GM19238 (cell line): ENCODE results near the gene PITPNC1.
"Not testable (repeated sequence)": the region's sequence is repeated elsewhere in the genome, so short reads cannot be mapped to it uniquely, and the experiment has no call there.

Source experiments
- DNase-seq: peaks from one replicate; pipeline ENCODE4 v3.0.0; 2011; ENCODE audit warnings: low spot score; ENCODE audit not compliant: insufficient read length

Gene PITPNC1

GRCh38 chr17:67575325-67575724 lies 198.2 kb downstream of the PITPNC1 start:
- no peak for DNase-seq

GRCh38 chr17:67576471-67577115 lies 199.5 kb downstream of the PITPNC1 start:
- DNase-seq = no peak

- no peak for DNase-seq
These were observed 200.5 kb downstream of the PITPNC1 start for GRCh38 chr17:67577429-67578141.

- DNase-seq = no peak
These were observed 201.0 kb downstream of the PITPNC1 start for GRCh38 chr17:67578142-67578457.

GRCh38 chr17:67578679-67579405 lies 201.8 kb downstream of the PITPNC1 start:
- DNase-seq = not testable (repeated sequence)

- no peak for DNase-seq
These were observed 205.6 kb downstream of the PITPNC1 start for GRCh38 chr17:67582673-67583081.

- DNase-seq = no peak
These were observed 208.1 kb downstream of the PITPNC1 start for GRCh38 chr17:67585077-67585602.

- DNase-seq = no peak
These were observed 211.2 kb downstream of the PITPNC1 start for GRCh38 chr17:67588326-67588725.

GRCh38 chr17:67594115-67594880 lies 217.2 kb downstream of the PITPNC1 start:
- DNase-seq = no peak

GRCh38 chr17:67600408-67600807 lies 223.3 kb downstream of the PITPNC1 start:
- DNase-seq = no peak

GRCh38 chr17:67601897-67602296 lies 224.8 kb downstream of the PITPNC1 start:
- DNase-seq = no peak

GRCh38 chr17:67602444-67602843 lies 225.4 kb downstream of the PITPNC1 start:
- DNase-seq = no peak

GRCh38 chr17:67602974-67603373 lies 225.9 kb downstream of the PITPNC1 start:
- DNase-seq = peak; percentile 46

GRCh38 chr17:67605256-67605912 lies 228.3 kb downstream of the PITPNC1 start:
- no peak for DNase-seq

- DNase-seq = no peak
These were observed 229.4 kb downstream of the PITPNC1 start for GRCh38 chr17:67606471-67606870.

- no peak for DNase-seq
These were observed 230.0 kb downstream of the PITPNC1 start for GRCh38 chr17:67606896-67607604.

GRCh38 chr17:67610061-67610460 lies 233.0 kb downstream of the PITPNC1 start:
- DNase-seq = no peak

GRCh38 chr17:67613961-67614360 lies 236.9 kb downstream of the PITPNC1 start:
- DNase-seq = no peak

GRCh38 chr17:67615011-67615561 lies 238.0 kb downstream of the PITPNC1 start:
- DNase-seq = no peak

- no peak for DNase-seq
These were observed 238.7 kb downstream of the PITPNC1 start for GRCh38 chr17:67615736-67616135.
